COLO668 (cell line): ENCODE data around the gene SAMD1.

ENCODE experiments used
- DNase-seq: peaks from one replicate; lab custom pipeline; 2025; ENCODE audit not compliant: unreplicated experiment; lab: John Stamatoyannopoulos, UW

SAMD1 gene

DNA sequence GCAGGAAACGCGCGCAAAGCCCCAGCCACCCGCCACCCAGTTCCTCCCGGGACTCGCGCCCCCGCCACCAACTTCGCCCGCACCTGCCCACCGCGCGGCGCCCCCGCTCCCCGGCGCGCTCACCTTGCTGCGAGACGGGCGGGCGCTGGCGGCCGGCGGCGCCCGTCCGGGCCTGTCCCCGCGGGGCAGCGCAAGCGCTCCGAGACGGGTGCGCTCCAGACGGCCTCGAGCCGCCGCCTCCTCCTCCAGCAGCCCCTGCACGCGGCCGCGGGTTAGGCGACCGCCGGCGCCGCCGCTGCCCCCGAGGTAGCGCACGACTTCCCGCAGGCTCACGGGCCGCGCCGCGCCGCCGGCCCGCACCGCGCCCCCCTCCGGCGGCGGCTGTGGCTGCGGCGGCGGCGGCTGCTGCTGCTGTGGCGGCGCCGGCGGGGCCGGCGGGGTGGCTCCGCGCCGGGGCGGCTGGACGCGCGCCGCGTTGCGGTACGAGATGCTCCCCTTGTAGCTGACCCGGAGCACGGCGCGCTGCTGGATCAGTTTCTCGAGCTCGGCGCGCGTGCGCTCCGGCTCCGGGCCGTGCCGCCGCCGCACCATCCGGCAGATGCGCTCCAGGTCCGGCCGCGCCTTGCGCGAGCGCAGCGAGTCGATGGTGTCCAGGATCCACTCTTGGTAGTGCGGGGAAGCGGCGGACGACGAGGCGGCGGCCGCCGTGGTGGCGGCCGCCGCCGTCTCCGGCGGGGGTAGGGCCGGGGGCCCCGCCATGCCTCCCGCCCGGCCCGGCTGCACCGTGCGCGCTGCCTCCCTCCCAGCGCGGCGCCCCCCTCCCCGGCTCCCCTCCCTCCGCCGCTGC, 666 bp downstream of the SAMD1 start:
- peak; percentile 75 for DNase-seq

DNA sequence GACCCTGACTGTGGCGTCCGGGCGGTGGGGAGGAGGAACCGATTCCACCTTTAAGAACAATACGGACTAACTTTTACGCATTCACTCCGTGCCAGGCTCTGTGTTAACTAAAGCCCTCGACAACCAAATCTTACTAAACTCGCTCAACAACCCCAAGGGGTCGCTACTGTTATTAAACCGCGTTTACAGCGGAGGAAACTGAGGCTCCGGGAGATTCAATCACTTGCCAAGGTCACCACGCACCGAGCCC, 1.2 kb downstream of the SAMD1 start:
- DNase-seq: no peak

DNA sequence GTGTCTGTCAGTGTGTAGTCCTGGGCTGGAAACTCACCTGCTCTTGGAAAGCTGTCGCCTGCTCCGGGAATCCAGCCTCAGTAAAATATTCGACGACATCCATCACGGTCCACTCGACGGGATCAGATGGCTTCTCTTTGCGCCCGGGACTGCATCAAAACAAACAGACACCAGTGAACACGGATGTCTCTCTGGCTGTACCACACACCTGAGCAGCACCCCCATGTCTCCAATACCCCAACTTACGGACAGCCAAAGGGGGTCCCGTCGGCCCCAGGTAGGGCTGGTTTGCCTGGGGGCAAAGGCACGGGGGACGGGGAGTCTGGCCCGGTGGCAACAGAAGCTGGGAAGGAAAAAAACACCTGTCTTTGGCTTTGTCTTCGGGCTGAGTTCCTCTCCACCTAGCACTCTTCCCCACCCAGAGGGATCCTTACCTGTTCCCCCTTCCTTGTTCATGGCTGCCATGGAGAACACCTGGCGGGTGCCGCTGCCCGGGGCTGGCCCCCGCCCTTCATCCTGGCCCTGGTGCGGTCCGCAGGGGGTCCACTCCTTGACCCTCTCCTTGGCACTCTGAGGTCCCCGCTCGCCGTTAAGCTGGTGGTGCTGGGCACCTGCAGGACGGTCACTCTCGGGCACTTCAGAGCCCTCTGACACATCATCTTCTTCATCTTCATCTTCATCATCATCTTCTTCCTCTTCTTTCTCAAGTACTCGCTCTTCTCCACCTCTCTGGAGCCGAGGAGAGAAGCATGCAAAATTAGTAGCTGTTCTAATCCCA, 1.7 kb downstream of the SAMD1 start:
- DNase-seq: no peak

DNA sequence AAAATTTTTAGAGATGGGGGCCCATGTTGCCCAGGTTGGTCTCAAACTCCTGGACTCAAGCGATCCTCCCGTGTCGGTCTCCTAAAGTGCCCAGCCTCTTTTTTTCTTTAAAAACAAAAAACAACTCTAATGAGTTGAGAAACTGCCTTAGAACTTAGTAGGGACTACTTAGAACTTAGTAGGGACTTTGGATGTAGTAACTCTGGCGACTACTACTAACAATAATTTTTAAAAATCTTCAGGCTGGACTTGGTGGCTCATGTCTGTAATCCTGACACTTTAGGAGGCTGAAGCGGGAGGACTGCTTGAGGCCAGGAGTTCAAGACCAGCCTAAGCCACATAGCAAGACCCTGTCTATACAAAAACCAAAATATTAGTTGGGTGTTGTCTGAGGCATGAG, 4.5 kb downstream of the SAMD1 start:
- DNase-seq: no peak

DNA sequence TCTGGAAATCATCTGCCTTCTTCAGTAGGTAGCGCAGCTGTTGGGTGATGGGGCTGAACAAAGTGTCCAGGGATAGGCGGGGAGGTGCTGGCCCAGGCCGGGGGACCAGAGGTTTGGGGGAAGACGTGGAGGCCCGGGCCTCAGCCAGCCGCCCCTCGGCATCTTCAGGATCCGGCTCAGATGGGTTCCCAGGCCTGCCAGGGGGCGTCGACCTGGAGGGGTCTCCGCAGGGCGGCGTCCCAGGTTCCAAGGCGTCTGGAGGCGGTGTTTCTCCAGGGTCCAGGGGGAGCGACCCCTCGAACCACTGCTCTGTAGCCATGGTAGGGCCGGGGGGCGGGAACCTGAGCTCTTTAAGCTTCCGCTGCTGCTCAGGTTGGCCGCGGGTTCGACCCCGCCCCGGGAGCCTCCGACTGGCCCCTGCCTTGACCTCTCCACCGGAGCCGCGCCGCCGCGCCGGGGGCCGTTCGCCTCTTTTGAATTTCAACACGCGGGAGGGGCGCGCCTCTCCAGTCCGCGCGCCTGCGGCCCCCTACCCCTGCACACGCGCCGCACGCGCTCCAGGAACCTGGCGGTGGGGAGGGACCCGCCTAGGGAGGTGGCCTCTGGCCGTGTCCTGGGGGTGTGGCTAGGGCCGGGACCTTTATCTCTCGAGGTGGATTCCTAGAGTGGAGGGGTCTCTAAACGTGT, 5.1 kb downstream of the SAMD1 start, which contains the start of gene C19orf67:
Gene C19orf67 (minus strand): TSS at position 475 of the 687 bp plus-strand sequence. CDS start 156 bp downstream, at position 319.
- DNase-seq: no peak

DNA sequence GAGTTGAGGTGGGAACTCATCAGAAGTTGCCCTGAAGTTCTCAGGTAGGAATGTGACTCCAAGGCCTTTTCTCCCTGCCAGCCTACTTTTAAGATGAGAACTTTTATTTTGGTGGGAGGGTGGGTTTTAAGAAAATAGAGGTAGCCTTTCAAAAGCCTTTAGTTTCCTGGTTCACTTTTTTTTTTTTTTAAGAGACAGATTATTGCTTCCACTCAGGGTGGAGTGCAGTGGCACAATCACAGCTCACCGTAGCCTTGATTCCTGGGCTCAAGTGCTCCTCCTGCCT, 7.9 kb downstream of the SAMD1 start:
- DNase-seq: no peak

DNA sequence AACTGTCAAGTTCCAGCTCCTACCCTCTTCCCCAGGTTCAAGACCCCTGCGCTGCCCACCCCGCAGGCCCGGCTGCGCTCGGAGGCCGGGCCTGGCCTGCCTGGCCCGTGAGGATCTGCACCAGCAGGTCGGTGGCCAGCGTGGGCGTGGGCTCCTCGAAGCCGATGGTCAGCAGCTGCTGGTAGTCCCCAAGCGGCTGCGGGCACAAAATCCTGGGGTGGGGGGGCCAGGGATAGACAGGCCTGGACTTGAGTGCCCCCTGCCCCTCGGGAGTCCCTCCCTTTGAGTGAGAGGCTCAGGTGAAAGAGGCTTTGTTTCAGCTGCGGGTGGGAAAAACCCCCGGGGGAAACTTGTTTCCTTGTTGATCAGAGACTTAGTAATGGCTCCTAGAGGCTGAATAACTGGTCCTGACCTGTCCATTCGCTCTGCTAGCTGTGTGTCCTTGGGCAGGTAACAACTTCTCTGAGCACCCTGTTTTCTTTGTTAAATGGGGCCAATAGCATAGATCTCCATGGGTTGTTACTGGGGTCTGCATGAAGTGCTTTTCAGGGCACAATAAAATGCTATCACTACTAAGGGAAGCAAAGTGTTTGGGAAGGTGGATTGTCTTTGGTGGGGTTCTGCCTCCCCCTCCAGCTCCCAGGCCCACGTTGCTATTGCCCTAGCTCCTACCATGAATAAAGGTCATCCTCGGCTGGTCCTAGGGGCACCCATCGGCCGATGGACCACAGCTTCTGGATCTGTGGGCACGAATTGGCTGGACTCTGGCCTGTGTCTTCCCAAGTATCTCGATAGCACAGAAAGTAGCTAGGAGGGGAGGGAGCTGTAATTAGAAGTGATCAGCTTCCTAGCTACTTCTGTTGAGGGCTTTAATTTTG, 8.5 kb downstream of the SAMD1 start:
- DNase-seq: peak; percentile 18

DNA sequence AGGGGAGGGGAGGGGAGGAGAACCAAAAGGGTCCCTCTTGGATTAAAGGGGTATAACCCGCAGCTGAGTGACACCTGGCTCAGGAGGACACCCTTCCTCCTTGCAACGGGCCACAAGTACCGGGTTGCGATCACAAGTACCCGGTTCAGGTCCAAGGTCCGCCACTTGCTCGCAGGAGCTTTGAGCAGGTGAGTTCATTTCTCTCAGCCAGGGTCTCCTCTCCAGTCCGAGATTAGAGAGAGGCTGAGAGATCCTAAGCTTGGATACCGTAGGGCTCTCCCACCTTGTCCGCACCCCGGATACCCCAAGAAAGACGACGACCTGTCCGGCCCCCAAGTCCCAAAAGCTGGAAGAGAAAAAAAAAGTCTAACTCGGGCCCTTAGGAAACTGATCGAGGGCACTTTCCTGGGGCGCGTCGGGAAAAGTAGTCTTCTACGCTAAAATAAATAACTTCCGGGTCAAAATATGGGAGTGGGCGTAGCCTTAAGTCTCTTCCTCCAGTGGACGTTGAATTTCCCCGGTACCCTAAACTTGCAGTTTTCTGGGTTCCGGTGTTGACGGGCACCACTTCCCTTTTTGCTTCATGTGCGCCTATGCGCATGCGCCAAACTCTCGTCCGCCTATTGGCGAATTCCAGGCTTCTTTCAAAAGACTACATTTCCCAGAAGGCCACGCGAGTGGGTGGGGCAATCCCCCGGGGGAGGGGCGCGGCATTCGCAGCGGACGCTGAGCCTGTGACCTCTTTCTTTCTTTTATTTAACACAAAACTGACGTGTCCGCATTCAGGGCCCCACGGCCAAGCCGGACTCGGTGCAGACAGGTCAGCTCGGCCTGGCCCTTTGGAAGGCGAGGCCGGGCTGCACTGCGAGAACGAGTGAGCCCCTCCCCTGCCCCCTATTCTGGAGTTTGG, 9.4 kb downstream of the SAMD1 start:
- peak; percentile 96 for DNase-seq

DNA sequence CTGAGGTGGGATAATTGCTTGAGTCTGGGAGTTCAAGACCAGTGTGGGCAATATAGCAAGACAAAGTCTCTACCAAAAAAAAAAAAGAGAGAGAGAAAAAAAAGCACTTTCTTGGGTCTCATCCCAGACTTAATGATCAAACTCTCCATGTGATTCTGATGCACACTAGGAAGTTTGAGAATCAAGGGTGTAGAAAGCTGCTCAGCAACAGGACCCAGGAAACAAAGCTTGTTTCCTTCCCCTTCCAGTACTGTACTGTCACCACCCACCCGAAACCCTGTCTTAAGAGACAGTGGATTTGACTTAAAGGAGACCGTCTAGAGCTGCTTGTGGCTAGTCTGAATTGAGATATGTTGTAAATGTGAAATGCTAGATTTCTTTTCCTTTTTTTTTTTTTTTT, 12.1 kb downstream of the SAMD1 start:
- no peak for DNase-seq

DNA sequence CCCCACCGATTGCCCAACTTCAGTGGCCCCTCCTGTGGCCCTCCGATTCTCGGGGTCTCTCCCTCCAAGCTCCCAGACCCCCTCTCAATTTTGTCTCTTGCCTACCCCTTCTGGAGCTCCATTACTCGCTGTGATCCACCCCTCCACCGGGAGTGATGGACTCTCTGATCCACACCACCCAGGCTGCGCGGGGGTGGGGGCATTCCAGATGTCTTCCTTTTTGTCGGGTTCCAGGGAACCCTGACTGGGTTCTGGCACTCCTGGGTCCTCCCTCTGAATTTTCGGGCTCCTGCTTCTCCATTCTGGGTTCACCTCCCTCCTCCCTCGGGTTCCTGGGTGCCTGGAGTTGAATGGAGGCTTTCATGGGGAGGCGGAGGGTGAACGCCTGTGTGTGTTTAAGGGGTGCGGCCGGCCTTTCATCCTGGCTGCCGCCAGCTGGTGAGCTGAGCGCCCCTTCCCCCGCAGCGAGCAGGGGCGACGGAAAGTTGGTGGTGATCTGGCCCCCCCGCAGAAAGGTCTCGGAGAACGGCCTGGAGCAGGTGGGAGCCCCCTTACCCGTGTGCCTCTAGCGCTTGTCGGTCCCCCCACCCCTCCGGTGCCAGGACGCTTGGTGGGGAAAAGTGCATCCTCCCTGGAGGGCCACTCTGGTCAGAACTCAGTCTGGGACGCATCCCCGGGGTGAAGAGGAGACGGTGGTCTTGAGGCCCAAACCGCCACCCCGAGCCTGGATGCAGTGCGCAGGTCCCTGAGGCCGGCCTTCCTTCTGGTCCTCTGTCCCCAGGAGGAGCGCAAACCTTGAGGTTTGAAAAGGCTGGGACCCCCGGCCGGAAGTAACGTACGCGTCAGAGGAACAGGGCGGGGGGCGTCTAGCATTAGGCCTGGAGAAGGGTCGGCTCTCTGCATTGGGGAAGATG, 16.4 kb downstream of the SAMD1 start:
- DNase-seq: peak; percentile 67

DNA sequence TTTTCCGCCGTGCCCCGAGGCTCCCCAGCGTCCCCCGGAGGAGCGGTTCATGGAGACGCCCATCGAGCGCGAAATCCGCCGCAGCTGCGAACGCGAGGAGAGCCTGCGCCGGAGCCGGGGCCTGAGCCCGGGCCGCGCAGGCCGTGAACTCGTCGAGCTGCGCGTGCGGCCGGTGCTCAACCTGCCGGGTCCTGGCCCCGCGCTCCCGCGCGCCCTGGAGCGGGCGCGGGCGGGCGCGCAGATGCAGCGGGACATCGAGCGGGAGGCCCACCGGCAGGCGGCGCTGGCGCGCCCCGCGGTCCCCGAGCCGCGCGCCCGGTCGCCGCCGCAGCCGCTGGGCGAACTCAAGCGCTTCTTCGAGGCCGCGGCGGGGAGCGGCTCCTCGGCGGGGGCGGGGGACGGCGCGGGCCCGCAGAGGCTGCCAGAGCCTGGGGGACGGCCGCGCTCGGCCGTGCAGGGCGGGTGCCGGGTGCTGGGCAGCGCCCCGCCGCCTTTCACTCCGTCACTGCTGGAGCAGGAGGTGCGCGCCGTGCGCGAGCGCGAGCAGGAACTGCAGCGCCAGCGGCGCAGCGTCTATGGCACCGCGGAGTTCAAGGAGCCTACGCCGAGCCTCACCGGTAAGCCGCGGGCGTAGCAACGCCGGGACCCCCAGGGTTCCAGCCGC, 17.2 kb downstream of the SAMD1 start:
- peak; percentile 92 for DNase-seq

DNA sequence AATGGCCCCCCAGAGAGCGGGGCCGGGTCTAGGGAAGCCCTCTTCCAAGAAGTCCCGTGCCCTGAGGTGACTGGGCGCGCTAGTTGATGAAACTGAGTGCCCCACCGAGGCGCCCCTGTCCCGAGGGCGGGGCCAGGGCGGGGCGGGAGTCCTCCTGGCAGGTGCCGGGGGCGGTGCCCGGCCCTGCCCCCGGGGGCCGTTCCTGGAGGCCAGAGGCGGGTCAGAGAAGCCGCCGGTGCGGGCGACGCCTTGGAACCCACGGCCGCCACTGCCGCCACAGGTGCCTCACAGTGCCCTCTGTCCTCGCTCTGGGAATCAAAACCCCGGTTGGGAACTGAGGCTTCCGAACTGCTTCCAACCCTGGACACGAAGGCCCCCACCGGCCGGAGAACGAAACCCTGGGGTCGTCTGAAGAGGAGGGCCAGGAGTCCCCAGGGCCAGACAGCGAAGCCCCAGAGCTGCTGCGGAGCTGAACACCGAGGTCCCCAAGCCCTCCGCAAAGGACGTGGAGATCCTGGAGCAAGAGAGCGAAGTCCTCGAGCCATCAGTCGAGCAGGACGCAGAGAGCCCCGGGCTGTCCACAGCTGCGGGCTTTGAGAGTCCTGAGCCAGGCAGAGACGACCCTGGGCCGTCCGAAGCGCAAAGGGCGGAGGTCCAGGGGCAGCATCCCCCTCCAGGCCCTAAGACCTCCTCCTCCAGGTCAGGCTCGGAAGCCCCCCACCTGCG, 17.9 kb downstream of the SAMD1 start, which contains the start of gene MISP3:
Gene MISP3 (plus strand): TSS at position 252 of the 726 bp plus-strand sequence. CDS start 524 bp downstream, outside the sequence.
- peak; percentile 74 for DNase-seq

DNA sequence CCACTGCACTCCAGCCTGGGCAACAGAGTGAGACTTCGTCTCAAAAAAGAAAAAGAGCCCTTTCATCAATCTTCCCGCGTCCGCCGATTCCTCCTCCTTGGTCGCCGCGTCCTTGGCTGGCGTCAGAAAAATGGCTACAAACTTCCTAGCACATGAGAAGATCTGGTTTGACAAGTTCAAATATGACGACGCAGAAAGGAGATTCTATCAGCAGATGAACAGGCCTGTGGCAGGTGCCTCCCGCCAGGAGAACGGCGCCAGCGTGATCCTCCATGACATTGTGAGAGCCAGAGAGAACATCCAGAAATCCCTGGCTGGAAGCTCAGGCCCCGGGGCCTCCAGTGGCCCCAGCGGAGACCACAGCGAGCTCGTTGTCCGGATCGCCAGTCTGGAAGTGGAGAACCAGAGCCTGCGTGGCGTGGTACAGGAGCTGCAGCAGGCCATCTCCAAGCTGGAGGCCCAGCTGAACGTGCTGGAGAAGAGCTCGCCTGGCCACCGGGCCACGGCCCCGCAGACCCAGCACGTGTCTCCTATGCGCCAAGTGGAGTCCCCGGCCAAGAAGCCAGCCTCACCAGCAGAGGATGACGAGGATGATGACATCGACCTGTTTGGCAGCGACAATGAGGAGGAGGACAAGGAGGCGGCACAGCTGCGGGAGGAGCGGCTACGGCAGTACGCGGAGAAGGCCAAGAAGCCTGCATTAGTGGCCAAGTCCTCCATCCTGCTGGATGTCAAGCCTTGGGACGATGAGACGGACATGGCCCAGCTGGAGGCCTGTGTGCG, 20.1 kb downstream of the SAMD1 start:
- no peak for DNase-seq

DNA sequence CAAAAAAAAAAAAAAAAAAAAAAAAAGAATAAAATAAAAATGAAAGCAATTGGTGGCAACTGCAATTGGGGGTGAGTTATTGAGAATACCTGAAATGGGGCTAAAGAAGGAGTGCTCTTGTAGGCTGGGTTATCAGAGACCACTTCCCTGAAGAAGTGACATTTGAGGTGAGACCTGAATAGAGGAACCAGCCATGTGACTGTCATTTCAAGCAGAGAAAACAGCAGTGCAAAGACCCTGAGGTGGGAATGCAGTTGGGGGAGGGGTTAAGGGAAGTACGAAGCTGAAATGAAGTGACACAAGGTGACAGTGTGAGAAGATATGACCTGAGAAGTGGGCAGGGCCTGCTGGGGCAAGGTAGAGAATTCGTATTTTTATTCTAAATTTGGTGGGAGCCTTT, 24.4 kb downstream of the SAMD1 start:
- DNase-seq: no peak

DNA sequence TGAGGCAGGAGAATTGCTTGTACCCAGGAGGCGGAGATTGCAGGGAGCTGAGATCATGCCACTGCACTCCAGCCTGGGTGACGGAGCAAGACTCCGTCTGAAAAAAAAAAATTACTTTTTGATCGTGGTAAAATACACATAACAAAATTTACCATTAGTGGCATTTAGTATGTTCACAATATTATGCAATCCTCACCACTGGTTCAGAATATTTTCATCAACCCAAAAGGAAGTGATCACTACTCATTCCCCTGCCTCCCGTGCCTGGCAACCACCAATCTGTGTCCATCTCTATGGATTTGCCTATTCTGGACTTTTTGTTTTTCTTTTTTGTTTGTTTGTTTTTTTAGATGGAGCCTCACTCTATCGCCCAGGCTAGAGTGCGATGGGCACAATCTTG, 27.4 kb downstream of the SAMD1 start:
- DNase-seq: no peak

DNA sequence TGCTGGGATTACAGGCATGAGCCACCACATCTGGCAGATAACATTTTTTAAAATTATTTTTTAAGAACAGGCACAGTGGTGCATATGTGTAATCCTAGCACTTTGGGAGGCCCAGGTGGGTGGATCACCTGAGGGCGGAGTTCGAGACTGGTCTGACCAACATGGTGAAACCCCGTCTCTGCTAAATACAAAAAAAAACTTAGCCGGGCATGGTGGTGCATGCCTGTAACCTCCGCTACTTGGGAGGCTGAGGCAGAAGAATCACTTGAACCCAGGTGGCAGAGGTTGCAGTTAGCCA, 28.0 kb downstream of the SAMD1 start:
- no peak for DNase-seq
